GM19468 (cell line): ENCODE results near the gene COL27A1.

Experiments
- ATAC-seq: cut with Tn5 transposase; IDR thresholded peaks from one replicate; pipeline ENCODE4 v1.9.1; 2021; ENCODE audit warnings: mild to moderate bottlenecking, moderate library complexity, moderate number of reproducible peaks; ENCODE audit not compliant: unreplicated experiment; ENCODE audit errors: extremely low read depth

The COL27A1 gene

DNA sequence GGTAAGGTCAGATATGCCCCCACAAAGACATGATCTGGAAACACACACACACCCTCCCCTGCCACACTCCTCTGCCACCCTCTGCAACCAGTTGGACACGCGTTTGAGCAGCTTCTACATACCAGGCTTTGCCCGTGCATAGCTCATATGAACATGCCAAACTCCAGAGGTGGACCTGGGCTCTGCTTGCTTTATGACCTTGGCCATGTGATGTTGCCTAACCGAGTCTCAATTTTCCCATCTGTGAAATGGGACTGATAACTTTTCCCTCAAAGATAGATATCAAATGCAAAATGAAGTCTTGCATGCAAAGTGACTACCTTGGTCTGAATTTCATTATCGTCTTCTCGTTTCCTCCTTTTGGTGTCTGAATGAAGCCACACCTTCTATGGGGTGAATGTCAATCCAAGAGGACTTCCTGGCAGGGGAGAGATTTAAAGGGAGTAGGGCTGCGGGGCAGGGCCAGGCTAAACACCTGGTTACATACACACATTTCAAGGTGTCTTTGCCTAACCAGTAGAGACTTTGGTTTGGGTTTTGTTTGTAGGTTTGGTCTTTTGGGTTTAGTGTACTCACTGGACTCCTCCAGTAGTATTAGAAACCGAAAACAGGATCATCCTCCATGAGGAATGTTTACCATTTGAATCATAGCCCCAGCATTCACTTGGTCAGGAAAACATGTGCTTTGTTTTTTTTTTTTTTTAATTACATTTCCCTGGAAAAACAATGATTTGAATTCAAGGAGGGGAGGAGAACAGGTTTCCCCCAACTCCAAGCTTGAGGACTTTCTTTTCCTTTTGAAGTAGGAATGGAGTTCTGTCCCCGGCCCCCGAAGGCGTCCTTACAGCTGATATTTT is 63.2 kb downstream of the COL27A1 start:
- ATAC-seq = no peak

DNA sequence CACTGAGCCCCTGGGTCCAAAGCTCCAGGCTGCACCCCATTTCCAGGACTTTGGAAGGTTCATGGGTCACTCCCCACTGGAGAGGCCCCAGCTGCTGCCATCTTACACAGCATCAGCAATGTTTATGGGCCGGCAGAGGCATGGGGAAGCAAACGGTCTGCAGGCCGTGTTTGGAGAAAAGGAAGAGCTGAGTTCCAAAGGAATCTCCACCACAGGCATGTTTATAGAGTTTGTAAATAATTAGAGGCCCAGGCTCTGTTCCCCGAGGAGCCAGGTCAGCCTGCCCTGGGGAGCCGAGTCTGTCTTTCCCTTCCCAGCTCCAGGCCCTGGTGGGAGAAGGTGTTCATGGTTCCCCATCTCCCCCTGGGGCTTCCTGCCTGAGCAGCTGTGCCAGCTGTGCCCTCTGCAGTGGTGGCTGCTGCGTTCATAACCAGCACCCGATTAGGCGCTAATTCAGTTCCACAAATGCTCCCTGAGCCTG is 64.8 kb downstream of the COL27A1 start:
- no peak for ATAC-seq

DNA sequence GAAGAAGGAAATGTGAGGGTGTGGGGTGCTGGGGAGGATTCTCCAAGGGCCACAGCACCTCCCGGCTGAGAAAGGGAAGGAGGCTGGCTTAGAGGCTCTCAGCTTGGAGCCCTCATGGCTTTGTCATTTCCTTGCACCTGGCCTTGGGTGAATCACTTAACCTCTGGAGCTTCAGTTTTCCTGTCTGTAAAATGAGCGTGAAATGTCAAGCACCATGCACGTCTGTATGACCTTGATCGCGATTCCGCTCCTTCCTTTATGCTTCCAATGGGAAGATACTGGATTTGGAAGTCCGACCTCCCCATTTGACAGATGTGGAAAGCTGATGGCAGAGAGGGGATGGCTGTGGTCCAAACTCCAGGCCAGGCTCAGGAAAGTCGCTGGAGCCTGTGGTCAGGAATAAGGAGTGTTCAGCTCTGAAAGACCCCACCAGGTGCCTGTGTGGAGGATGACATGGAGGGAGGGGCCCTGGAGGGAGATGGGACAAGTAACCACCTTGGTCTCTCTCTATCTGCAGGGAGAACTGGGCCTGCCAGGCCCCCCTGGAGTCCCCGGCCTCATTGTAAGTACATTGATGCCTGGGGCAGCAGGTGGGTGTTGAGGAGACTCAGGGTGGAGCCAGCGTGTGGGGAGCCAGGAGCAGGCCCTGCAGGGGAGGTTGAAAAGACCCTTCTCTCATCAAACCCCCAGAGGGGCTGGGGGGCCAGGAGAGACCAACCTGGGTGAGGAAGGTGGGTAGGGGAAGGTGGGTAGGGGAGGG is 66.5 kb downstream of the COL27A1 start:
- no peak for ATAC-seq

- ATAC-seq = no peak
Measured at GRCh38 chr9:114223564-114224246, 68.4 kb downstream of the COL27A1 start.

DNA sequence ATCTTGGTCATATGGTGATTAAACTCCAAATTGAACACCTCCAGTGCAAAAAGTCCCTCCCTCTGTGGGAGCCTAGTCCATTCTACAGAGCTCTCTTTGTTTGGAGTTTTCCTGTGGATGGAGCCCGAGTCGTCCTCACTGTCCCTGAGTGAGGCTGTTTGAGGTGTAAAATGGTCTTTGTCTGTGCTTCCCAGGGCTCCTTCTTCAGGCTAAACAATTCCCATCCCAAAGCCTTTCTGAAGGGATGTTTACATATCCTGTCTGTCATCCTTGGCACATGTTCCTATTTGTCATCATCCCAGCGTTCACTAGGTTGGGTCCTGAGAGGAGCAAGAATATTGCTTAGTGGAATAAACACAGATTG is 68.9 kb downstream of the COL27A1 start:
- no peak for ATAC-seq

DNA sequence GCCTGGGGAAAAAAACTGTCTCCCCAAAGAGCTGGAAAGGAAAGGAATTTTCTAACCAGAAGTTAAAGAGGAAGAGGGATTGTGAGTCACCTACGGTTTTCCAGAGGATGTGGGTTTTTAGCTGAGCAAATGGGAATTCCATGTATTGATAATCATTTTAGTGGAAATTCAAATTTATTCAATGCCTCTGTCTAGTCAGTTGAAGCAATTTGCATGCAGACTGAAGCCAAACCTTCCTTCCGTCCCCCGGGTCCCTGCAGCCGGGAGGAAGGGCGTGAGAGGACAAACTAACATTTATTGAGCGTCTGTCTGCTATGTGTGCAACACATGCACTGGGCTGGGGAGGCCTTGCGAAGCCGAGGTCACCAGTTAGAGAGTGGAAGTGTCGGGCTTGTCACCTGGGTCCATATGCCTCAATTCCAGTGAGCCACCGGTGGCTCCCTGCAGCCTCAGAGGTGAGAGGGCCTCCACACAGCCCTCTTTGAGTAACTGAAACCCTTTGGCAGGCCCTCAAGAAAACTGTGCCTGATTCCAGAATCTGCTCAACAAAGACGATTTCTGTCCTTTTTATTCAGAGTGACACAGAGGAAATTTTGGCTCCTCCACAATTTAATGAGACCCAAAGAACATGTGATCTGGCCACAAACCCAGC is 70.3 kb downstream of the COL27A1 start:
- ATAC-seq = no peak

- no peak for ATAC-seq
Measured at GRCh38 chr9:114226246-114227055, 71.1 kb downstream of the COL27A1 start.

DNA sequence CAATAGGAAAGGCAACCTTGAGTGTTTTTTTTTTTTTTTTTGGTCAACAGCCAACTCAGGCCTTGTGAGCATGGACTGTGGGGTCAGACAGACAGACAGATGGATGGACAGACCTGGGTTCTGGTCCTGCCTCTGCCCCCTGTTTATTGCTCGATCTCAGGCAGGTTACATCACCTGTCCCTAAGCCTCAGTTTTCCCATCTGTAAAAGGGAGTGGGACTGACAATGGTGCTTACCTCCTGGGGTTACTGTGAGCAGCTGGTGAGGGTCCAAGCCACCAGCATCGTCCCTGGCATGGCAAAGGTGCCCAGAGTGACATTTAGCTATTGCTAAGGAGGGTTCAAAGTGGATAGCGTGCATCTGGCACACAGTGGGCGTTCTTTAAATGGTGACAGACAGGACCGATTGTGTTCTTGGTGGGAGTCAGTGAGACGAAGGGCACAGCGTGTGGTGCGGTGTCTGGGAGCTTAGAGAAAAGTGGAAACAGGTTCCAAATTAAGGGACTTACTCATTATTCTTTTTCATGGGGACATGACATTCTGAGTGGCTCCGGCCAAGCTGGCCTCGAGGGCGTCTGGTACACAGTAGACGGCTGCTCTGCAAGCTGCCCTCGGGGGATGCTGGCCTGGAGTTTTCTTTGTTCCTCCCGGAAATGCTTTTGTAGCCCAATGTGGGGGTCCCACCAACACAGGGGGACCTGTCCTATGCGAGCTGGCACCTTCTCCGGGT is 72.1 kb downstream of the COL27A1 start:
- ATAC-seq = no peak

GRCh38 chr9:114228016-114228808 is 72.9 kb downstream of the COL27A1 start:
- no peak for ATAC-seq

GRCh38 chr9:114229295-114229694 is 74.0 kb downstream of the COL27A1 start:
- ATAC-seq = no peak

- ATAC-seq = no peak
Measured at GRCh38 chr9:114230068-114230467, 74.7 kb downstream of the COL27A1 start.

GRCh38 chr9:114231273-114231672 is 75.9 kb downstream of the COL27A1 start:
- no peak for ATAC-seq

GRCh38 chr9:114231719-114232449 is 76.5 kb downstream of the COL27A1 start:
- no peak for ATAC-seq

DNA sequence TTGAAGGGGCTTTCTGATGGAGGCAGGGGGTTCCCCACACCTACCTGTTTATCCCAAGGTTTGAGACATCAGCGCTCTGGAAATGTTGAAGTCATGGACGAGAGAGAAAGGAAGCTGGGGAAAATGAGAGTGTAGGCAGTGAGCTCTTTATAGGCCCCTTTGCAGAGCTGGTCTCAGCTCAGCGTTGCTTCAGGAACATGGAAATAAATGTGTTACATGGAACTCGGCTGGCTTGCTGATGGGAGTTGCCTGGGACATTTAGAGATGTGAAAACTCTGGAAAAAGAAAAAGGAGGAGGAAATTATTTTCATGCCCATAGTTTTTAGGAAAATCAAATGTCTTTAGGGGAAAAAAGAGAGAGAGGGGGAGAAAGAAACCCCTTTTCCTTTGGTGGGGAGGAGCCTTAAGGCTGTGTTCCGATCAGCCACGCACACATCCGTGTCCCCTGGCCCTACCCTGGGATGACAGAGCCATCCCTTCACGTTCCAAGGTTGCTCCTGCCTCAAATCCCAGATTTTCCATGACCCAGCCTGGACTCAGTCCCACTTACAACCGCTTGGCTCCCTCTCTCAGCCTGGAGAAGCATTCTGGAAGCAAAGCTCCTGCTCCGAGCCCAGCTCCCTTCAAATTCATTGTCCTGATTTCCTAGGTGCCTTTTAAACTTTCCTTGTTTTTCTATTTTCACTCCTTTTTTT is 78.3 kb downstream of the COL27A1 start:
- no peak for ATAC-seq

DNA sequence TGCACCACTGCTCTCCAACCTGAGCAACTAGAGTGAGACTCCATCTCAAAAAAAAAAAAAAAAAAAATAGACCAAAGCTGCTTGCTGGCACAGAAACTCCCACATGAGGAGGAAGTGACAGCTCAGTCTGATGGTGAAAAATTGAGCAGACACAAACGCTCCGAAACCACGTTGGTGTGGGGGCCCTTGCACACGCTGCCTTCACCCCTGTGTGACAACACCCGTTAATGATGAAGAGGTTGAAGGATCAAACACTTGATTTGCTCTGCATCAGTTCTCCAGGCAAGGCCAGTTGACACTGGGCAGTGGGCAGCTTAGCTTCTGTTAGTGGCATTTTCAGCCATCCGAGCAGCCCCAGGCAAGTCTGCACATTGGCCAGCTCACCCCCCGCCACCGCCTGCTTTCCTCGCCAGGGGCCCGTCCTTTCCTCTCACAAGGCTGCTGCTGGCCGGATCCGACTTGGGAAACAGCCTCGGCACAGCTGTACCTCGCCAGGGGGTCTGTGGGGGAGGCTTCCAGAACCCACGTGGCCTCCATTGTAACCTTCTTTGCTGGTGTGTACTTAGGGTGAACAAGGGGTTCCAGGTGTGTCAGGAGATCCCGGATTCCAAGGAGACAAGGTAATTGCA is 79.8 kb downstream of the COL27A1 start:
- ATAC-seq = no peak

DNA sequence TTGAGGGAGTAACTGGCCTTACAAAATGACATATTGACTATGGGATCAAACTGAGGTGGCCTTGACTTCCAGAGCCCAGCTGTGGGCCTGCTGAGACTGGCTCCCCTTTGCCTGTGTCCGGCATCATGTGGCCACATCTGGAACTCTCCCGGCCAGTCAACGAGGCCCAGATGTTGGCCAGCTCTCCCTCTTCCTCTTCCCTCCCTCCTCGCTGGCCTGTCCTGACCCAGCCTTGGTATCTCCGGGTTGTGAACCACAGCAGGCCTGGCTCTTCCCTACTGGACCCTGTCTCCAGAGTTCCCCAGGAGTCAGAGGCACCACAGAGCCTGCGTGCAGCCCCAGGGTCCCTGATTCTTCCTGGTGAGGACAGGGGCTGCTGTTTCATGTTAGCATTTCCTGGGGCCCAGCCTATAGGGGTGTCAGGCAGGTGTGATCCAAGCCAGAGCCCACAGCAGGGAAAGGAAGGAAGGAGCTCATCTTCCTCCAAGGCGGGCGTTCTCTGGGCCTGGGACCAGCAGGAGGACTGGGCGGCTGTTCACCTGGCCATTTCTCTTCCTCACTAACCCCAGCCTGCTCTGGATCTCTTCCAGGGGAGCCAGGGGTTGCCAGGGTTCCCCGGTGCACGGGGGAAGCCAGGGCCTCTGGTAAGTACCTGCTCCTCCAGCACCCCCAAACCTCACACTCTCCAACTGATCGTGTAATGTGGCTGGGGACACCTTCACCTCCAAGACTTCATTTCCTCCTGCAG is 81.2 kb downstream of the COL27A1 start:
- no peak for ATAC-seq
